Caco-2 (cell line): Measurements from ENCODE around the gene SPACDR. TPM values are rescaled to one million over a fixed set of nuclear protein-coding genes. Genes with fewer than 3 reads are reported as not detected.

ENCODE experiments used
- BruUV-seq: library from RNA; stranded (reverse); fragments of 400-500 nt; replicated peaks from 2 replicates; lab custom pipeline; 2021; lab: Mats Ljungman, UMichigan
- CTCF ChIA-PET: fragments of 300-600 bp; sonication (Branson Sonifier 250); formaldehyde crosslinking; loops from one replicate; lab custom pipeline; 2022; ENCODE audit warnings: antibody characterized with exemption; lab: Charles Lee
- POLR2A ChIA-PET: fragments of 300-600 bp; sonication (Branson Sonifier 250); formaldehyde crosslinking; loops from one replicate; lab custom pipeline; 2022; ENCODE audit warnings: antibody characterized with exemption; lab: Charles Lee
- DNase-seq, 2 experiments: peaks; one replicate each; pipeline versions ENCODE4 v3.0.0 to v3.0.0-alpha.2; 2020 to 2022
- H3K27me3 ChIP-seq: replicated peaks from 2 replicates; pipeline ENCODE4 v1.6.0; 2011; ENCODE audit warnings: low read length; ENCODE audit not compliant: control insufficient read depth, insufficient read depth
- H3K36me3 ChIP-seq: 2 replicates; pipeline ENCODE4 v1.5.1; 2011; ENCODE audit warnings: low read length; ENCODE audit not compliant: control insufficient read depth, insufficient read depth
- H3K4me1 ChIP-seq: fragments of 250-450 bp; sonication (Bioruptor Pico); 2 replicates; pipeline ENCODE4 v1.5.1; 2020; ENCODE audit warnings: mild to moderate bottlenecking
- H3K4me3 ChIP-seq: 2 replicates; pipeline ENCODE4 v1.5.1; 2011; ENCODE audit warnings: low read depth, mild to moderate bottlenecking, control low read depth, low read length
- H3K9me3 ChIP-seq: fragments of 250-450 bp; sonication (Bioruptor Pico); 2 replicates; pipeline ENCODE4 v1.5.1; 2020; ENCODE audit warnings: mild to moderate bottlenecking, moderate library complexity
- H3K27ac Mint-ChIP-seq: one replicate; pipeline ENCODE4 v1.8.0; 2022; ENCODE audit warnings: mixed read lengths; ENCODE audit not compliant: unreplicated experiment
- H3K27me3 Mint-ChIP-seq: one replicate; pipeline ENCODE4 v1.8.0; 2022; ENCODE audit warnings: mixed read lengths; ENCODE audit not compliant: insufficient read depth, unreplicated experiment
- H3K36me3 Mint-ChIP-seq: one replicate; pipeline ENCODE4 v1.8.0; 2022; ENCODE audit warnings: mild to moderate bottlenecking, mixed read lengths; ENCODE audit not compliant: insufficient read depth, unreplicated experiment
- H3K4me1 Mint-ChIP-seq: one replicate; pipeline ENCODE4 v1.8.0; 2022; ENCODE audit warnings: low read depth, mixed read lengths; ENCODE audit not compliant: unreplicated experiment
- H3K4me3 Mint-ChIP-seq: one replicate; pipeline ENCODE4 v1.8.0; 2022; ENCODE audit warnings: mild to moderate bottlenecking, moderate library complexity, mixed read lengths; ENCODE audit not compliant: unreplicated experiment
- H3K9me3 Mint-ChIP-seq: one replicate; pipeline ENCODE4 v1.8.0; 2022; ENCODE audit warnings: mixed read lengths; ENCODE audit not compliant: unreplicated experiment
- CTCF ChIP-seq, 2 experiments: fragments of 200-600 bp in 1 of 2; IDR thresholded peaks; 1 replicate in 1 of 2; 2 replicates in 1 of 2; pipeline versions ENCODE4 v1.5.1 to v1.8.0; 2011 to 2022; ENCODE audit warnings: antibody characterized with exemption in 1 of 2, control low read depth in 1 of 2, inconsistent platforms in 1 of 2, low read depth in 1 of 2, low read length in 1 of 2, mild to moderate bottlenecking in 1 of 2, moderate library complexity in 1 of 2; ENCODE audit not compliant: insufficient read depth in 1 of 2, severe bottlenecking in 1 of 2, unreplicated experiment in 1 of 2
- intact Hi-C: fragments of 100-400 bp; cut with micrococcal nuclease; formaldehyde crosslinking; loops from one replicate; pipeline ENCODE4 v1.10.0; 2022; ENCODE audit not compliant: unreplicated experiment
- total RNA-seq: library from RNA; stranded (reverse); gene quantifications from 2 replicates; pipeline ENCODE4 v1.2.3, GENCODE V29; 2022

The SPACDR gene
- total RNA-seq, 1 experiment from 2014 or later: 0.41 TPM

- peak; percentile 100 for DNase-seq
- Histone ChIP-seq H3K36me3 (no peaks in the 10 kb centered on the region; the same call in 1 of the 2 replicates), H3K4me1 (0 out of 2 replicates have a peak, but pooled peaks cover 10% of the 10 kb centered on the region), H3K27me3 (no peaks in the 10 kb centered on the region), H3K9me3 (no peaks in the 10 kb centered on the region), H3K4me3 (peak overlapping the region; percentile 88)
- CTCF ChIA-PET: interaction anchor here (0.6 to 1.9 kb wide), 11 partner anchors 9 to 327 kb away, joined by 3 to 13 read pairs (median 4); partner anchors contain the start of genes AP4M1, LAMTOR4 and POP7
- intact Hi-C loops: loop anchor here (2.0 kb wide), 1 partner anchor 110 kb away; the partner anchor contains the start of gene AGFG2
- no TSS peak for BruUV-seq
- Mint-ChIP-seq H3K9me3 (no peaks in the 10 kb centered on the region), H3K4me3 (peak overlapping the region; percentile 89), H3K4me1 (peaks cover 13% of the 10 kb centered on the region), H3K36me3 (peaks cover 53% of the 10 kb centered on the region), H3K27ac (peak overlapping the region; percentile 99), H3K27me3 (peaks cover 4% of the 10 kb centered on the region)
- peak in 1 of 2 experiments; percentile 35 for TF ChIP-seq CTCF (IDR thresholded peaks at IDR 0.05; ENCODE audit: insufficient read depth in 1 of 2, low read depth in 1 of 2, low read length in 1 of 2, severe bottlenecking in 1 of 2, unreplicated experiment in 1 of 2)
- POLR2A ChIA-PET: interaction anchor here (0.5 to 2.3 kb wide), 20 partner anchors 7 to 509 kb away, joined by 3 to 24 read pairs (median 4); partner anchors contain the start of genes AGFG2, FBXO24, LAMTOR4 and LRCH4
These were observed 35.0 kb downstream of the SPACDR start for GRCh38 chr7:100428967-100429636.

- peaks cover 4% of the 10 kb centered on the region for H3K27me3 Mint-ChIP-seq
- H3K4me3 ChIP-seq: peak within 1 kb of the TSS; percentile 88
- DNase-seq: peak; percentile 96 to 97
- BruUV-seq: TSS peak; percentile 89
- intact Hi-C loops: loop anchor here (2.0 kb wide), 1 partner anchor 110 kb away; the partner anchor contains the start of gene AGFG2
- H3K4me1 ChIP-seq: 0 out of 2 replicates have a peak, but pooled peaks cover 10% of the 10 kb centered on the region
- no peaks in the 10 kb centered on the region for H3K27me3 ChIP-seq
- H3K4me3 Mint-ChIP-seq: peak within 1 kb of the TSS; percentile 89
- CTCF ChIA-PET: interaction anchor here (0.6 to 1.9 kb wide), 13 partner anchors 9 to 326 kb away, joined by 3 to 13 read pairs (median 4); partner anchors contain the start of genes AP4M1, LAMTOR4 and POP7
- peaks cover 46% of the 10 kb centered on the region for H3K36me3 Mint-ChIP-seq
- H3K36me3 ChIP-seq: no peaks in the 10 kb centered on the region; the same call in 1 of the 2 replicates
- POLR2A ChIA-PET: interaction anchor here (0.5 to 2.3 kb wide), 23 partner anchors 8 to 508 kb away, joined by 3 to 24 read pairs (median 4); partner anchors contain the start of genes AGFG2, FBXO24, LAMTOR4 and LRCH4
- no peak for TF ChIP-seq CTCF (IDR thresholded peaks at IDR 0.05; ENCODE audit: insufficient read depth in 1 of 2, low read depth in 1 of 2, low read length in 1 of 2, severe bottlenecking in 1 of 2, unreplicated experiment in 1 of 2)
- H3K9me3 Mint-ChIP-seq: no peaks in the 10 kb centered on the region
- peak within 1 kb of the TSS; percentile 99 for H3K27ac Mint-ChIP-seq
- no peaks in the 10 kb centered on the region for H3K9me3 ChIP-seq
- H3K4me1 Mint-ChIP-seq: peaks cover 7% of the 10 kb centered on the region
These were observed 35.7 kb downstream of the SPACDR start, which contains the start of gene ZCWPW1 for GRCh38 chr7:100428199-100428966. Gene ZCWPW1 (minus strand): TSS chr7:100428703. CDS start chr7:100420649, 8,054 bp downstream.
